CD8-positive, alpha-beta memory T cell (primary cell): ENCODE measurements around the gene B3GALT6. TPM values are rescaled to one million over a fixed set of nuclear protein-coding genes. Genes with fewer than 3 reads are reported as not detected.

Experiments
- CTCF ChIA-PET: fragments of 350-600 bp; sonication (Branson Sonifier 250); formaldehyde crosslinking; loops from one replicate; lab custom pipeline; 2021; ENCODE audit warnings: antibody characterized with exemption; lab: Charles Lee
- POLR2A ChIA-PET: fragments of 350-600 bp; sonication (Branson Sonifier 250); formaldehyde crosslinking; loops from one replicate; lab custom pipeline; 2021; ENCODE audit warnings: antibody characterized with exemption; lab: Charles Lee
- DNase-seq, 5 donors: peaks; one replicate each; pipeline versions ENCODE4 v3.0.0 to v3.0.0-alpha.2; 2020 to 2022; ENCODE audit warnings: mixed read lengths in 1 of 5
- H3K27ac ChIP-seq: one replicate; pipeline ENCODE4 v1.7.0; 2013; ENCODE audit warnings: low read depth, mild to moderate bottlenecking, low read length, moderate library complexity
- H3K27me3 ChIP-seq: 2 replicates; pipeline ENCODE4 v1.7.0; 2013; ENCODE audit warnings: low read length, mild to moderate bottlenecking; ENCODE audit not compliant: insufficient read depth, poor library complexity, severe bottlenecking
- H3K36me3 ChIP-seq: 2 replicates; pipeline ENCODE4 v1.7.0; 2013; ENCODE audit warnings: mild to moderate bottlenecking, low read length, moderate library complexity; ENCODE audit not compliant: insufficient read depth
- H3K4me1 ChIP-seq: 2 replicates; pipeline ENCODE4 v1.7.0; 2013; ENCODE audit warnings: mild to moderate bottlenecking, low read length, moderate library complexity; ENCODE audit not compliant: insufficient read depth
- H3K4me3 ChIP-seq: 2 replicates; pipeline ENCODE4 v1.7.0; 2013; ENCODE audit warnings: mild to moderate bottlenecking, low read length
- H3K9me3 ChIP-seq: 2 replicates; pipeline ENCODE4 v1.7.0; 2013; ENCODE audit warnings: mild to moderate bottlenecking, low read length
- H3K27ac Mint-ChIP-seq, 8 donors: one replicate each; pipeline ENCODE4 v1.8.0; 2020 to 2021; ENCODE audit warnings: mixed read lengths in 8 of 8, mild to moderate bottlenecking in 6 of 8, inconsistent platforms in 3 of 8, moderate library complexity in 3 of 8
- H3K27me3 Mint-ChIP-seq, 2 donors: one replicate each; pipeline ENCODE4 v1.8.0; 2020 to 2021; ENCODE audit warnings: mixed read lengths in 2 of 2, mild to moderate bottlenecking in 1 of 2, moderate library complexity in 1 of 2
- H3K36me3 Mint-ChIP-seq, 3 donors: one replicate each; pipeline ENCODE4 v1.8.0; 2020 to 2021; ENCODE audit warnings: mixed read lengths in 3 of 3, inconsistent platforms in 1 of 3, mild to moderate bottlenecking in 1 of 3
- H3K4me1 Mint-ChIP-seq, 3 donors: one replicate each; pipeline ENCODE4 v1.8.0; 2020 to 2021; ENCODE audit warnings: mixed read lengths in 3 of 3, inconsistent platforms in 1 of 3, mild to moderate bottlenecking in 1 of 3
- H3K4me3 Mint-ChIP-seq, 7 donors: one replicate each; pipeline ENCODE4 v1.8.0; 2020 to 2021; ENCODE audit warnings: mixed read lengths in 7 of 7, mild to moderate bottlenecking in 6 of 7, moderate library complexity in 4 of 7, inconsistent platforms in 2 of 7
- H3K9me3 Mint-ChIP-seq, 5 donors: one replicate each; pipeline ENCODE4 v1.8.0; 2020 to 2022; ENCODE audit warnings: mixed read lengths in 5 of 5, mild to moderate bottlenecking in 3 of 5, moderate library complexity in 2 of 5, inconsistent platforms in 1 of 5
- polyA plus RNA-seq: library from polyadenylated mRNA; unstranded; fragments of 300-500 nt; fragmentation: Illumina TruSeq; gene quantifications from one replicate; pipeline ENCODE4 v1.2.3, GENCODE V29; 2021
- total RNA-seq, 2 experiments: library from RNA; stranded (reverse); gene quantifications; one replicate each; pipeline ENCODE4 v1.2.3, GENCODE V29; 2021

The B3GALT6 gene
- total and polyA plus RNA-seq, 3 experiments from 2014 or later = 16.4 to 24.1 (median 23.7) TPM

DNA sequence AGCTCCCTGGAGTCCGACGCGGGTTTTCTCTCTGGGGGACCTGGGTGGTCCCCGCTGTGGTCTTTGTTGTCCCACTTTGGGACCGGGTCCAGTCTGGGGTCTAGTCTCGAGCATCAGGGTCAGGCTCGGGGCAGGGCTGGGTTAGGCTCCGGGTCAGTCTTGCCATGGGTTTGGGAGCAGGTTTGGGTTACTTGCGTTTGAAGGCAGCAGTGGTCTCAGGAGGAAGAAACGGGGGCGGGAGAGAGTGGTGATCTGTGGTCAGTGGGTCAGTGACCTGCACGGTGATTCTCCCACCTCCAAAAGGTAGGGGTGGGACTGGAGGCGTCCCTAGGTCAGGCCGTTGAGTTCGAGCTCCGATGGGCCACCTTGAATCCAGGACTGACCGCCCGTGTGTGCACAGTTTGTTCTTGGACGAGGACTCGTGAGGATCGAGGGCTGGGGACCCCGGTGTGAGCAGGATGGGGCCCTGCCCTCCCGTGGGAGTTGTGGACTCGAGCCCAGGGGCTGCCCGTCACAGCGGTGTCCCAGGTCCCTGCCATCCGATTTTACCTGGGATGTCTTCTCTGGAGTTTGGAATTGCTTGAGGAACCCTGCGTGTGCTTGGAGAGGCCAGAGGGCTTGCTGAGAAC, 2.3 kb downstream of the B3GALT6 start:
- POLR2A ChIA-PET = no interaction called here
- Mint-ChIP-seq H3K4me1 (peaks cover 27 to 39% (median 30%) of the 10 kb centered on the region in 3 donors), H3K36me3 (peaks cover 0 to 27% (median 2%) of the 10 kb centered on the region in 3 donors), H3K27me3 (peaks cover 0 to 1% of the 10 kb centered on the region in 2 donors), H3K27ac (peak overlapping the region in 4 of 8 donors; percentile 42 to 86 (median 72)), H3K4me3 (peak overlapping the region; percentile 69 to 83 (median 75)), H3K9me3 (no peaks in the 10 kb centered on the region)
- H3K4me3 ChIP-seq = no peak overlapping the region
- H3K36me3 ChIP-seq = peaks cover 5% of the 10 kb centered on the region
- H3K27me3 ChIP-seq = no peaks in the 10 kb centered on the region
- CTCF ChIA-PET = no interaction called here
- H3K4me1 ChIP-seq = peaks cover 28% of the 10 kb centered on the region
- no peaks in the 10 kb centered on the region for H3K9me3 ChIP-seq
- no peak for DNase-seq
- H3K27ac ChIP-seq = no peak overlapping the region

DNA sequence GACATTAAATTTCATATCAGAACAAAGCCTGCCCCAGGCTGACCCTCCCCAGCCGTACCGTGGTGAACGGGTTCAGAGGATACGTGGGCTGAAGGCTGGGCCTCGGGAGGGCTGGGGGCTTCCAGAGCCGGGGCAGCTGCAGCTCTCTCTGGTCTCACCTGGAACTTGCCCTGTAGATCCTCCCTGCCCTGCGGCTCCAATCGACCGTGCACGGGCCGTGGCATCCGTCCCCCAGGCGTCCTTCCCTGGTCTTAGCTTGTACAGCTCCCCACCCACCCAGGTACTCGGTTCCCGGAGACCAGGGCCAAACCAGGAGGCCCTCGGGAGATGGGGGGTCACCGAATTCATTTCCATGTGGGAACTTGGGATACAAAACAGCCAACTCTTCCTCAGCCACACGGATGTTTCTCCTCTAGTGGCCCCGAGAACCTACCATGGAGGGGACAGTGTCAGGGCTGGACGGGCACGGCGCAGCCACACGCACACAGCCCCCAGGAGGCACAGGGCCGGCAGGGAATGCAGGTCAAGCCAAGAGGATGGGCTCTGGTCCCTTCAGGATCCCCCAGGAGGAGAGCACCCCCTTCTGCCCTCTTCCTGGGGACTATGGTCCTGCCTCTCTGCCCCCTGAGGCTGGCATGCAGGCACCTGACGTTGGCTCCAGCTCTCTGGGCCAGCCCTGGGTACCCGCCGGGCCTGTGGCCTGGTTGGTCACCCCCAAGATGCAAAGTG, 3.1 kb downstream of the B3GALT6 start:
- Mint-ChIP-seq H3K27me3 (peaks cover 0 to 1% of the 10 kb centered on the region in 2 donors), H3K9me3 (no peaks in the 10 kb centered on the region), H3K36me3 (peaks cover 0 to 21% (median 0%) of the 10 kb centered on the region in 3 donors), H3K27ac (no peak overlapping the region), H3K4me3 (peak overlapping the region in 2 of 7 donors; percentile 3 to 72), H3K4me1 (peaks cover 20 to 30% (median 23%) of the 10 kb centered on the region in 3 donors)
- ChIA-PET POLR2A (no interaction called here), CTCF (no interaction called here)
- H3K4me3 ChIP-seq = no peak overlapping the region
- DNase-seq = no peak
- H3K4me1 ChIP-seq = peaks cover 19% of the 10 kb centered on the region
- H3K9me3 ChIP-seq = no peaks in the 10 kb centered on the region
- no peaks in the 10 kb centered on the region for H3K27me3 ChIP-seq
- H3K27ac ChIP-seq = no peak overlapping the region
- H3K36me3 ChIP-seq = no peaks in the 10 kb centered on the region

DNA sequence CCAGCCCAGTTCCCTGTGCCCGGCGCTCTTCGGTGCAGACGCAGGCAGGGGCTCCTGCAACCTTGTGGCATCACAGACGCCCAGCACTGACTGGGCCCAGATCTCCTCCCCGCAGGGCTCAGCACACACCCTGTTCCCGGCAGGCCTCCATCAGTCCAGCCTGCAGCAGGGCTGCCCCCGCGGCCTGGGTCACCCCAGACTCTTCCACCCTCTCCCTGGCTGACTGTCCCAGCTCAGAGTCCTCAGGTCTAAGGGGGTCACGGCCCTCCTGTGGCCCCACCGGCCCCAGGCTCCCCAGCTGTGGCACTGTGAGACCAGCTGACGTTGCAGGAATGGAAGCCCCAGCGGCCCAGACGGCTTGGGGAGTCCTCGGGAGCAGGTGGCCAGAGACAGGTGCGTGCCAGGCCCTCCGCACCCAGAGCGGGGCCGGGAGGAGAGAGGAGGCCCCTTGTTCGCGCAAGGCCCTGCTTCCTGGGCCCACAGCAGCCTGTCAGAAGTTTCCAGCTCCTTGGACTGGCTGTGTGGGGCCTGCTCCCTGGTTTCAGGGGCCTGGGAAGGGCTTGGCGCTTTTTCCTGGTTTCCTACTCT, 4.2 kb downstream of the B3GALT6 start:
- CTCF ChIA-PET = no interaction called here
- DNase-seq = no peak
- H3K27ac Mint-ChIP-seq = no peak overlapping the region
- no peaks in the 10 kb centered on the region for H3K9me3 Mint-ChIP-seq
- POLR2A ChIA-PET = no interaction called here
- Histone ChIP-seq H3K9me3 (no peaks in the 10 kb centered on the region), H3K27ac (no peak overlapping the region), H3K27me3 (no peaks in the 10 kb centered on the region), H3K4me3 (no peak overlapping the region), H3K36me3 (no peaks in the 10 kb centered on the region), H3K4me1 (peaks cover 9% of the 10 kb centered on the region)
- peak overlapping the region in 1 of 7 donors; percentile 27 for H3K4me3 Mint-ChIP-seq
- peaks cover 13 to 20% (median 15%) of the 10 kb centered on the region in 3 donors for H3K4me1 Mint-ChIP-seq
- peaks cover 0 to 13% (median 0%) of the 10 kb centered on the region in 3 donors for H3K36me3 Mint-ChIP-seq
- H3K27me3 Mint-ChIP-seq = peaks cover 0 to 1% of the 10 kb centered on the region in 2 donors

DNA sequence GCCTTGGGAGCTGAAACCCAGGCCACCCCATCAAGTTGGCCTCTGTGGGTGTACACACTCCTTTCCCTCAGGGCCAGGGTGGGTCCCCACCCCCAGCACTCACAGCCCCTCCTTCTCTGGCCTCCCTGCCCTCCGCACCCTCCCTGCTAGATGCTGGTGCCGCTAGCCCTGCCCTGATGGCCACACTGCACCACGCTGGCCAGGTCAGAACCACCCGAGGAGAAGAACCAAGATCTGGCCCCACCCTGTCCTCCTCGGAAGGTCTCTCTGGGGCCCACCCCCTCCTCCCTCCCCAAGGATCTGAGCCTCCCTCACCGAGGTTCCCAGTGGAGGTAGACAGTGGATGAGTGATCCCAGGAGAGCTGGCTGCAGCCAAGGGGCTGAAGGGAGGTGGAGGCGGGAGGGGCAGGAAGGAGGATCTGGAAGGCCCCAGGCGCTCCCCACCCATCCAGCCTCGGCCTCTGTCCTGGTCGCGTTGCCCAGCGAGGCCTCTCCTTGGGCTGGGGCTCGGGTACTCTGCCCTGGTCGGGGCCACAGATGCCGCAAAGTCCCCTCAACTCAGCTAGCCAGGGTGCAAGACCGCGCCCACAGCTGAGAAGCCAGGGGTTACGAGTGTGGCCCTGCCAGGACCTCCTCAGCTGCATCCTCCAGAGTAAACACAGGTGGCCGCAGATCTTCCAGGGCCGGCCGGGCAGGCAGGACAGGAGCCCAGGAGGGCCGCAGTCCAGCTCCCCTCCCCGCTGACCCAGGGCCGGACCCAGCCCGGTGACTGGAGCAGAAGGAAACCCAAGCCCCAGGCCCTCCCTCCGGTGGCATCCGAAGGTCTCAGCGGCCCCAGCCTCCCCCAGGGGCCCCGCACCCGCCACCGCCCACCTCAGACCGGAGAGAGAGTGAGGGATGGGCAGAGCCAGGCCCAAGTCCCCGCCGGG, 5.2 kb downstream of the B3GALT6 start:
- H3K4me3 Mint-ChIP-seq = peak overlapping the region in 1 of 7 donors; percentile 36
- Histone ChIP-seq H3K9me3 (no peaks in the 10 kb centered on the region), H3K27ac (no peak overlapping the region), H3K4me1 (peaks cover 9% of the 10 kb centered on the region), H3K4me3 (no peak overlapping the region), H3K27me3 (no peaks in the 10 kb centered on the region), H3K36me3 (no peaks in the 10 kb centered on the region)
- no peak for DNase-seq
- ChIA-PET POLR2A (no interaction called here), CTCF (no interaction called here)
- no peaks in the 10 kb centered on the region for H3K9me3 Mint-ChIP-seq
- peaks cover 12 to 19% (median 15%) of the 10 kb centered on the region in 3 donors for H3K4me1 Mint-ChIP-seq
- peaks cover 0 to 12% (median 0%) of the 10 kb centered on the region in 3 donors for H3K36me3 Mint-ChIP-seq
- peaks cover 0 to 1% of the 10 kb centered on the region in 2 donors for H3K27me3 Mint-ChIP-seq
- peak overlapping the region in 1 of 8 donors; percentile 19 for H3K27ac Mint-ChIP-seq

DNA sequence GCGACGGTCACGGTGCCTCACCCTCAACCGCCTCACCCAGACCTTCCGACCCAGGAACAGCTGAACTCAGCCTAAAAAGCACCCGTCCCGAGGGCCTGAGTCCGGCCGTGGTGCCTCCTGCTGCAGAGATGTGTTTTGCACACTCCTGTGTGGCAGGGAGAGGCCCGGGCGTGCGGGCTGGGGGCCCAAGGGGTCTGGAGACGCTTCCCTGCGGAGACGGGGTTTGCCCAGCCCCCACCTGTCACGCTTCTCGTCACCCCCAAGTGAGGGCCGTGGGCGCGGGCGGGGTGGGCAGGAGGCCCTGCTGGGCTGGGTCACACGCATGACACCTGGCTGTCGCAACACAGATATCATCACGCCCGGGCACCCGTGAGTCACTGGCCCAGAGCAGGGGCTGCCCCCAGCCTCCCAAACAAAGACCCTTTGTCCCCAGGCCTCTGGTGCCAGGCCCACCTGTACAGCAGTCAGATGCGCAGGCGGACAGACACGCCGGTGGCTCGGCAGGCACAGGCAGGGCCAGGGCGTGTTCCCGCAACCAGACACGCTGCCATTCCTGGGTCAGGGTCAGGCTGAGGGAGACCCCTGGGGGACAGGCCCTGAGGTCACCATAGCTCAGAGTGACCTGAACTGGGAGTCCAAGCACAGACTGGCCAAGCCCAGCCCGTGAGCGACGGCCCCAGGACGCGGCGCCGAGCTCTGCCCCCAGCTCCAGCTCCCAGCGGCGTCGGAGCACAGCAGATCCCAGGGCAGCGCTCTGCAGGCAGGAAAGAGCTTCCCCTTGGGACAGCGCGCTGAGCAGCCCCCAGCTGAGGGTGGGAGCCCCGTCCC, 6.1 kb downstream of the B3GALT6 start:
- H3K27ac Mint-ChIP-seq = no peak overlapping the region
- no peak for DNase-seq
- no peaks in the 10 kb centered on the region for H3K27me3 ChIP-seq

DNA sequence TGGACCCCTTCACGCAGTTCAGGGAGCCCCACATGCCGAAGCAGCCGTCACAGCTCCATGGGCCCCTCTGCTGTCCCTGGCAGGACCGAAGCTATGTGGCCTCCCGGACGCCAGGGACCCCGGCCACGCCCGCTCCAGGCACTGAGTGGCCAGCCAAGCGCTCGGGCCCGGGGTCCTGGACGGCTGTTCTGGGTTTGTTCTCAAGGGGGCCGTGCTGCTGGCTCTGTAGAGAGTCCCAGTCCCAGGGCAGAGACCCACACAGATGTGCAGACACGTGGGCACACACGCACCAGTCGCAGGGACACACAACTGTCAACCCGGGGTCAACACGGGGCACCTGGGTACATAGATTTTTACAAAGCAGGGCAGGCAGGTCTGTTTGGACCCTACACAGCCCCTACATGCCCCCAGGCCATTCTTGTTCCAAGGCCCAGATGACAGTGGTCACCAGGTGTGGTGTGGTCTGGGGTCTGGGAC, 6.7 kb downstream of the B3GALT6 start:
- DNase-seq = no peak
- no peak overlapping the region for H3K4me3 ChIP-seq
- Mint-ChIP-seq H3K27ac (no peak overlapping the region), H3K4me3 (no peak overlapping the region), H3K36me3 (peaks cover 0 to 10% (median 0%) of the 10 kb centered on the region in 3 donors), H3K27me3 (peaks cover 0 to 1% of the 10 kb centered on the region in 2 donors), H3K9me3 (no peaks in the 10 kb centered on the region), H3K4me1 (peaks cover 8 to 13% (median 10%) of the 10 kb centered on the region in 3 donors)
- POLR2A ChIA-PET = no interaction called here
- H3K27ac ChIP-seq = no peak overlapping the region
- H3K9me3 ChIP-seq = no peaks in the 10 kb centered on the region
- no peaks in the 10 kb centered on the region for H3K4me1 ChIP-seq
- no peaks in the 10 kb centered on the region for H3K27me3 ChIP-seq
- no peaks in the 10 kb centered on the region for H3K36me3 ChIP-seq
- CTCF ChIA-PET = interaction anchor here (1.2 kb wide), 1 partner anchor 116 kb away, joined by 3 read pairs; no protein-coding TSS in a partner anchor

More for the DNA sequence above, 6.1 kb downstream of the B3GALT6 start:
- H3K36me3 Mint-ChIP-seq = peaks cover 0 to 12% (median 0%) of the 10 kb centered on the region in 3 donors
- H3K4me1 Mint-ChIP-seq = peaks cover 12 to 19% (median 15%) of the 10 kb centered on the region in 3 donors
- no peaks in the 10 kb centered on the region for H3K36me3 ChIP-seq
- H3K4me3 Mint-ChIP-seq = no peak overlapping the region
- H3K27ac ChIP-seq = no peak overlapping the region
- peaks cover 4% of the 10 kb centered on the region for H3K4me1 ChIP-seq
- no peaks in the 10 kb centered on the region for H3K9me3 Mint-ChIP-seq
- ChIA-PET POLR2A (no interaction called here), CTCF (interaction anchor here (1.2 kb wide), 1 partner anchor 116 kb away, joined by 3 read pairs; no protein-coding TSS in a partner anchor)
- H3K27me3 Mint-ChIP-seq = peaks cover 0 to 1% of the 10 kb centered on the region in 2 donors
- H3K9me3 ChIP-seq = no peaks in the 10 kb centered on the region
- H3K4me3 ChIP-seq = no peak overlapping the region

DNA sequence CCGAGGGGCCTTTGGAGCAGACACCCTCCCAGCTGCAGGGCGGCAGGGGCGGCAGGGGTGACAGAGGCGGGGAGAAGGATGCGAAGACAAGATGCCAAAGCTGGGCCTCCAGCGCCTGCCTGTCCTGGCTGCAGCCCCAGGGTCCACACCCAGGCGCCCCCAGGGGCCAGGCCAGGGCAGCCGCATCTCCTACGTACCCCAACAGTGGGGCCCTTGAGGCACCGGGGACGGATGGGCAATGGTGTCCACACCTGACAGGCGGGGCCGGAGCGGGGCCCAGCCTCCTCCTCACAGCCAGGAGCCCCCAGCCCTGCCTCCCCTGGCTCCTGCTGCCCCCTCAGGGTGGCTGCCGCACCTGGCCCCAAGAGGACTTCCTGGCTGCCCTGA, 7.2 kb downstream of the B3GALT6 start:
- Histone ChIP-seq H3K4me3 (no peak overlapping the region), H3K27ac (no peak overlapping the region), H3K9me3 (no peaks in the 10 kb centered on the region), H3K4me1 (no peaks in the 10 kb centered on the region), H3K36me3 (no peaks in the 10 kb centered on the region), H3K27me3 (no peaks in the 10 kb centered on the region)
- ChIA-PET CTCF (no interaction called here), POLR2A (no interaction called here)
- Mint-ChIP-seq H3K36me3 (peaks cover 0 to 5% (median 0%) of the 10 kb centered on the region in 3 donors), H3K9me3 (no peaks in the 10 kb centered on the region), H3K4me1 (peaks cover 4 to 8% (median 5%) of the 10 kb centered on the region in 3 donors), H3K27ac (no peak overlapping the region), H3K27me3 (peaks cover 0 to 3% of the 10 kb centered on the region in 2 donors), H3K4me3 (no peak overlapping the region)
- no peak for DNase-seq
